Natural killer cell (primary cell): Measurements from ENCODE around the gene COL5A1. TPM values are rescaled to one million over a fixed set of nuclear protein-coding genes. Genes with fewer than 3 reads are reported as not detected.

ENCODE experiments used
- ATAC-seq, 3 donors: fragments of 150-1000 bp in 2 of 3; fragments of 200-7000 bp in 1 of 3; cut with Tn5 transposase; 1 replicate in 1 of 3; 2 replicates in 2 of 3; pipeline ENCODE4 v1.10.0; 2021; ENCODE audit warnings: mild to moderate bottlenecking in 2 of 3, moderate library complexity in 2 of 3
- DNase-seq, 2 donors: peaks; one replicate each; pipeline versions ENCODE4 v3.0.0 to v3.0.0-alpha.2; 2013 to 2021; ENCODE audit warnings: mixed read lengths in 1 of 2
- H3K27ac ChIP-seq: one replicate; pipeline ENCODE4 v1.5.1; 2013; ENCODE audit warnings: mild to moderate bottlenecking, low read length
- H3K27me3 ChIP-seq: one replicate; pipeline ENCODE4 v1.6.1; 2013; ENCODE audit warnings: low read length; ENCODE audit not compliant: control insufficient read depth, insufficient read depth
- H3K36me3 ChIP-seq: one replicate; pipeline ENCODE4 v1.6.1; 2013; ENCODE audit warnings: low read length; ENCODE audit not compliant: control insufficient read depth, insufficient read depth
- H3K4me1 ChIP-seq: one replicate; pipeline ENCODE4 v1.6.1; 2013; ENCODE audit warnings: low read length; ENCODE audit not compliant: control insufficient read depth, insufficient read depth
- H3K4me3 ChIP-seq: one replicate; pipeline ENCODE4 v1.5.1; 2013; ENCODE audit warnings: low read length
- H3K9me3 ChIP-seq: one replicate; pipeline ENCODE4 v1.6.1; 2013; ENCODE audit warnings: low read length; ENCODE audit not compliant: control insufficient read depth, insufficient read depth
- H3K27ac Mint-ChIP-seq, 2 donors: one replicate each; pipeline ENCODE4 v1.8.0; 2022; ENCODE audit warnings: mild to moderate bottlenecking in 2 of 2, mixed read lengths in 2 of 2, moderate library complexity in 1 of 2
- H3K27me3 Mint-ChIP-seq, 2 donors: one replicate each; pipeline ENCODE4 v1.8.0; 2022; ENCODE audit warnings: low read depth in 2 of 2, mixed read lengths in 2 of 2
- H3K36me3 Mint-ChIP-seq: one replicate; pipeline ENCODE4 v1.8.0; 2022; ENCODE audit warnings: mixed read lengths
- H3K4me1 Mint-ChIP-seq, 2 donors: one replicate each; pipeline ENCODE4 v1.8.0; 2022; ENCODE audit warnings: mixed read lengths in 2 of 2
- H3K4me3 Mint-ChIP-seq: one replicate; pipeline ENCODE4 v1.8.0; 2022; ENCODE audit warnings: mild to moderate bottlenecking, moderate library complexity, mixed read lengths
- H3K9me3 Mint-ChIP-seq, 2 donors: one replicate each; pipeline ENCODE4 v1.8.0; 2022; ENCODE audit warnings: mixed read lengths in 2 of 2
- CTCF ChIP-seq: fragments of 200-600 bp; IDR thresholded peaks from one replicate; pipeline ENCODE4 v1.8.0; 2022; ENCODE audit warnings: antibody characterized with exemption
- whole genome bisulfite sequencing: methylation state at CpG from one replicate; pipeline ENCODE4 v1.1.7; 2013; ENCODE audit warnings: missing lambda C conversion rate; ENCODE audit not compliant: insufficient coverage; 5-methylcytosine and 5-hydroxymethylcytosine counted together
- intact Hi-C: fragments of 100-400 bp; cut with micrococcal nuclease; formaldehyde crosslinking; loops from one replicate; pipeline ENCODE4 v1.14.2; 2022
- total RNA-seq, 4 donors: library from RNA; stranded (reverse); fragments of 120-200 nt in 1 of 4; gene quantifications; one replicate each; pipeline versions ENCODE4 v1.2.3 to v1.2.4, GENCODE V29; 2013 to 2022

COL5A1 gene
- total RNA-seq, 3 donors from 2014 or later (not counting 1 experiment from before 2014, with no cell fraction given): 0.11 to 0.28 (median 0.23) TPM

- TF ChIP-seq CTCF: no peak
- Histone ChIP-seq H3K27ac (no peak overlapping the region), H3K4me1 (no peaks in the 10 kb centered on the region), H3K27me3 (no peaks in the 10 kb centered on the region), H3K4me3 (no peak overlapping the region), H3K9me3 (no peaks in the 10 kb centered on the region), H3K36me3 (no peaks in the 10 kb centered on the region)
- no peaks in the 10 kb centered on the region for H3K4me1 Mint-ChIP-seq
- no peak overlapping the region for H3K27ac Mint-ChIP-seq
- no peak for DNase-seq
- H3K9me3 Mint-ChIP-seq: no peaks in the 10 kb centered on the region
- H3K27me3 Mint-ChIP-seq: no peaks in the 10 kb centered on the region
- H3K4me3 Mint-ChIP-seq: no peak overlapping the region
- no peak for ATAC-seq
- no peaks in the 10 kb centered on the region for H3K36me3 Mint-ChIP-seq
- intact Hi-C loops: no loop called here
- WGBS: 94% methylated on average over 16 of the region's 16 CpGs
Measured at GRCh38 chr9:134846187-134846586, 204.6 kb downstream of the COL5A1 start.

- no peak for TF ChIP-seq CTCF
- Histone ChIP-seq H3K9me3 (no peaks in the 10 kb centered on the region), H3K4me1 (no peaks in the 10 kb centered on the region), H3K27me3 (no peaks in the 10 kb centered on the region), H3K27ac (no peak overlapping the region), H3K36me3 (no peaks in the 10 kb centered on the region), H3K4me3 (no peak overlapping the region)
- H3K27me3 Mint-ChIP-seq: no peaks in the 10 kb centered on the region
- H3K4me1 Mint-ChIP-seq: no peaks in the 10 kb centered on the region
- DNase-seq (no peak), ATAC-seq (no peak)
- WGBS: 88% methylated on average over 1 of the region's 1 CpG
- H3K9me3 Mint-ChIP-seq: no peaks in the 10 kb centered on the region
- no peak overlapping the region for H3K27ac Mint-ChIP-seq
- H3K36me3 Mint-ChIP-seq: no peaks in the 10 kb centered on the region
- no peak overlapping the region for H3K4me3 Mint-ChIP-seq
- intact Hi-C loops: no loop called here
Measured at GRCh38 chr9:134846699-134847098, 205.1 kb downstream of the COL5A1 start.

- no peaks in the 10 kb centered on the region for H3K4me1 Mint-ChIP-seq
- Histone ChIP-seq H3K27ac (no peak overlapping the region), H3K4me1 (no peaks in the 10 kb centered on the region), H3K36me3 (no peaks in the 10 kb centered on the region), H3K9me3 (no peaks in the 10 kb centered on the region), H3K4me3 (no peak overlapping the region), H3K27me3 (no peaks in the 10 kb centered on the region)
- WGBS: 85% methylated on average over 3 of the region's 3 CpGs
- H3K27ac Mint-ChIP-seq: no peak overlapping the region
- intact Hi-C loops: no loop called here
- TF ChIP-seq CTCF: no peak
- ATAC-seq (no peak), DNase-seq (no peak)
- H3K27me3 Mint-ChIP-seq: no peaks in the 10 kb centered on the region
- no peak overlapping the region for H3K4me3 Mint-ChIP-seq
- H3K36me3 Mint-ChIP-seq: no peaks in the 10 kb centered on the region
- H3K9me3 Mint-ChIP-seq: no peaks in the 10 kb centered on the region
Measured at GRCh38 chr9:134847138-134847537, 205.5 kb downstream of the COL5A1 start.

- intact Hi-C loops: no loop called here
- ATAC-seq: peak in 2 of 3 donors; percentile 27 to 34
Measured at GRCh38 chr9:134847752-134848432, 206.3 kb downstream of the COL5A1 start.

More at GRCh38 chr9:134847752-134848432, 206.3 kb downstream of the COL5A1 start:
- no peaks in the 10 kb centered on the region for H3K9me3 ChIP-seq
- no peaks in the 10 kb centered on the region for H3K36me3 ChIP-seq
- H3K9me3 Mint-ChIP-seq: no peaks in the 10 kb centered on the region
- H3K27me3 ChIP-seq: no peaks in the 10 kb centered on the region
- 53% methylated on average over 16 of the region's 16 CpGs for WGBS
- no peak for DNase-seq
- H3K27ac Mint-ChIP-seq: no peak overlapping the region
- no peak overlapping the region for H3K4me3 Mint-ChIP-seq
- H3K27me3 Mint-ChIP-seq: no peaks in the 10 kb centered on the region
- TF ChIP-seq CTCF: no peak
- H3K4me1 Mint-ChIP-seq: no peaks in the 10 kb centered on the region
- no peaks in the 10 kb centered on the region for H3K4me1 ChIP-seq
- no peak overlapping the region for H3K27ac ChIP-seq
- H3K4me3 ChIP-seq: no peak overlapping the region
- no peaks in the 10 kb centered on the region for H3K36me3 Mint-ChIP-seq
